ENCODE results near the gene COL15A1.

Gene COL15A1

GRCh38 chr9:99040911-99041582, 97.3 kb downstream of the COL15A1 start:
- DNase-seq, result no peak

DNA sequence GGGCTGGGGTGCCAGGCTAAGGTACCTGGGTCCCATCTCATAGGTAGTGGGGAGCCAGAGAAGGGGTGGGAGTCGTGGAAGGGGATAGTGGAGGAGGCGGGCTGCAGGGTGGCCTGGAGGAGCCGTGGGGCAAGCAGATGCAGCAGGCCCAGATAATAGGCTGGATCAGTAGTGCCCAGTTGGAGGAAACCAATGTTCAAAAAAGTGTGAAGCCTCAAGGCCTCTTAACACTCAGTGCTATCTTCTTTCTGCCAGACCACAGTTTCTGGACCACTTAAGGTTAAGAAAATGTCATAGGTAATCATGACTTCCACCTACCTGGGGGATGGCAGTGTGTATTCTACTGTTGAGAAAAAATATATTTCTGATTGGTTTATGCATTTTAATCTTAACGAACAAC, 97.9 kb downstream of the COL15A1 start:
- DNase-seq, result no peak

GRCh38 chr9:99042620-99043019, 98.9 kb downstream of the COL15A1 start:
- no peak for DNase-seq

DNA sequence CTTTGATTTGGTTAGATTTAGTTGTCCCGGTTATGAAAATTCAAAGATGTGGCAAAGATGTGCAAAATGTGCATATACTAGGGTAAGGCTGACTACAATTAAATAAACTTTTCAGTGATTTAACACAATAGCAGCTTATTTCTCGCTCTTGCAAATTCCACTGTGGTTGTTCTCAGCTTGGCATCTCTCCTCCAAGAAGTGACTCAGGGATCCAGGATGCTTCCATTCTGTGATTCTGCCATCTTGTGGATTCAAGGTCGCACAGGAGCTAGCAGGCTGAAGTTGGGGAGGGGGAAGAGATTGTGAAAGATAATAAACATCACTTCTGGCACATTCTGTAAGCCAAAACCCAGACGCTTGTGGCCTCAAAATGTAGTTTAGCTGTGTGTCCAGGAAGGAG, 101.1 kb downstream of the COL15A1 start:
- no peak for DNase-seq

- DNase-seq, result no peak
Observed at GRCh38 chr9:99046068-99046467, 102.4 kb downstream of the COL15A1 start.

DNA sequence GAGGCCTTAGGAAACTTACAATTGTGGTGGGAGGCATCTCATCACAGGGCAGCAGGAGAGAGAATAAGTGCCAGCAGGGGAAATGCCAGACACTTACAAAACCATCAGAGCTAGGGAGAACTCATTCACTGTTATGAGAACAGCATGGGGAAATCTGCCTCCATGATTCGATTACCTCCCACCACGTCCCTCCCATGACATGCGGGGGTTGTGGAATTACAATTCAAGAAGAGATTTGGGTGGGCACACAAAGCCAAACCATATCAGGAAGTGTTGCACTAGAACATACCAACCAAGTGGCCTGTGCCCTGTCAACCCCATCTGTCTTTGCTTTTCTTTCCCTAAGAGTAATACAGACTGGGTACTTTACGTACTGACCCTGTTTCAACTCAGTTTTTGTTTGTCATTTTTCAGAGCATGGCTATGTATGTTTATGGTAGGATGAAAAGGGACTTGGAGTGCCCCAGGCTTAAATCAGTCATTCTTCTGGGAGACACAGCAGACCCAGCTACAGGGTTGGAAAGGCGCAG, 102.9 kb downstream of the COL15A1 start:
- DNase-seq, result no peak

DNA sequence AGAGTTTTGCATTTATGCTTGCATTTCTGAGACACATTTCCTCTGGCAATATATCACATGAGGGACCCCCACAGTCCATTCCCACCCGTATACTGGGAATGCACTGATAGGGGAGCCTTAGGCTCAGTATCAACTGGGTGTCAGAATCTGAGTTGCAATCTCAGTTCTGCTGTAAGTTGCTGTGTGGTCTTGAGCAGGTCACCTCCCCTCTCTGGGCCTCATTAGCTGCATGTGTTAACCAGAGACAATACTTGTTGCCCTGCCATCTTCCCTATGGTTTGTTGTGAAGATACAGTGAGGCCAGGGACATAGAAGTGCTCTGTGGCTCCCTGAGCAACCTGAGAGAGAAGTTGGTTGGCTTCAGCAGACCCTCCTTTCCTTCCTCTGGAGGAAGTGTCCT, 105.5 kb downstream of the COL15A1 start:
- DNase-seq, result no peak

DNA sequence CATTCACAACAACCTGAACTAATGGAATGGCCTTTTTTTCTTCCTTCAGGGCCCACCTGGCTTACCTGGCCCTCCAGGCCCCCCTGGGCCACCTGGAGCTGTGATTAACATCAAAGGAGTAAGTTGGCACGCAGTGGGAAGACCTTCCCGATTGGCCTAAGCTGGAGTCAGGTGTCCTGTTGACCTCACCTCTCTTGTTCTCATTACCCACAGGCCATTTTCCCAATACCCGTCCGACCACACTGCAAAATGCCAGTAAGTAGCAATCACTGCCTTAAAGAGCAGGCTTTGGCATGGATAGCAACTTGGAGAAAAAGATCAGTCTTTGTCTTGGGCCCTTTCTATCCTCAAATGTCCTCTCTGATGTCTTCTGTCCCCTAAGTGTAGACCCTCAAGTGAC, 105.9 kb downstream of the COL15A1 start:
- no peak for DNase-seq

GRCh38 chr9:99050292-99050911, 106.7 kb downstream of the COL15A1 start:
- no peak for DNase-seq

- DNase-seq, result no peak
Observed at GRCh38 chr9:99050924-99051323, 107.2 kb downstream of the COL15A1 start.

GRCh38 chr9:99051406-99051805, 107.7 kb downstream of the COL15A1 start:
- no peak for DNase-seq

DNA sequence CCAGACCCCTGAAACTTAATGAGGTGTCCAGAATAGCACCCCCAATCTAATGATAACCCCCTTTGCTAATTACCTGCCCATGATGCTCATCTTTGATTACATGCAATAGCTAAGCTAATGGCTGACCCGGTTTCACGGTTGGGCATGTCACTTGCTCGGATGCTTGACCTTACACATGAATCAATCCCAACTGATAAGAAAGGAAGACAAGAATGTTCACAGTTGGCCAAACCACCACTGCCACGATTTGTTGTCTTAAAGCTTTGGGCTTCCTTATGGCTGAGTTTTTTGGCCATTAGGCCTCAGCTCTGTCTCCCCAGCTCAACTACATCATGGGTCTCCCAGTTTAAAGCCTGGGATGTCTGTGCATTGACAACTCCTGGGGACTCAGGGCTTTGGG, 108.1 kb downstream of the COL15A1 start:
- no peak for DNase-seq

GRCh38 chr9:99052815-99053715, 109.4 kb downstream of the COL15A1 start:
- DNase-seq, result no peak

DNA sequence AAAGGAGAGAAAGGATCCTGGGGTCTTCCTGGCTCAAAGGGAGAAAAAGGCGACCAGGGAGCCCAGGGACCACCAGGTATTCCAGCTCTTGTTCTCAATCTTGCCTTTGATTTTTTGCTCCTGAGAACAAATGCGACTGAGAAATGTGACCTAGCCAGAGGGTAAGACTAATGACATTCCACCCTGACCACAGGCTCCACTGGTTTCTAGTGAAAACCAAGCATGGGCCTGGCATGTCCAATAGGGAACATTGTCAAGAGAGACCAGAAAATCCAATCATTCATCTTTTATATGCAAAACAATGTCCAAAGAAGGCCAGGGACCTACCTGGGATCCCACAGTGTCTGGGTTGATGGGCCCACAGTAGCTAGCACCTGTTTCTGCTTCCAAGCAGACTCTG, 110.9 kb downstream of the COL15A1 start:
- no peak for DNase-seq

GRCh38 chr9:99055384-99055783, 111.7 kb downstream of the COL15A1 start:
- no peak for DNase-seq

GRCh38 chr9:99056186-99056585, 112.5 kb downstream of the COL15A1 start:
- DNase-seq, result no peak

GRCh38 chr9:99056886-99057664, 113.4 kb downstream of the COL15A1 start:
- DNase-seq, result peak; percentile 44

GRCh38 chr9:99057665-99058625, 114.2 kb downstream of the COL15A1 start:
- DNase-seq, result peak; percentile 74

GRCh38 chr9:99058964-99059921, 115.5 kb downstream of the COL15A1 start:
- DNase-seq, result peak; percentile 41

DNA sequence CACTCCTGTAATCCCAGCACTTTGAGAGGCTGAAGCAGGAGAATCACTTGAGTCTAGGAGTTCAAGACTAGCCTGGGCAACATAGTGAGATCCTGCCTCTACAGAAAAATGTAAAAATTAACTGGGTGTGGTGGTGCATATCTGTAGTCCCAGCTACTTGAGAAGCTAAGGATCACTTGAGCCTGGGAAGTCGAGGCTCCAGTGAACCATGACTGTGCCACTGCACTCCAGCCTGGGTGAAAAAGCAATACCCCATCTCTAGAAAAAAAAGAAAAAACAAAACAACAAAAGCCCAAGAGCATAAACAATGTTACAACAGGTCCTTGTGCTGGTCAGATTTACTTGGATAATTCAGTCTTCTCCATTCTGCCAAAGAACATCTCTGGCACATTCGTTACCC, 116.9 kb downstream of the COL15A1 start:
- no peak for DNase-seq
